KOPT-K1 (cell line): ENCODE results near the gene ATN1.

Experiments
- H3K27ac ChIP-seq: fragments of 200-600 bp; sonication (generic); 2 replicates; pipeline ENCODE4 v1.5.1; 2016; ENCODE audit warnings: antibody characterized with exemption, mild to moderate bottlenecking, low read depth, low read length; ENCODE audit not compliant: poor library complexity, severe bottlenecking
- H3K36me3 ChIP-seq: fragments of 200-600 bp; sonication (generic); 2 replicates; pipeline ENCODE4 v1.5.1; 2017; ENCODE audit warnings: antibody characterized with exemption, mild to moderate bottlenecking, low read length, moderate library complexity; ENCODE audit not compliant: insufficient read depth
- H3K9me3 ChIP-seq: fragments of 200-600 bp; sonication (generic); 2 replicates; pipeline ENCODE4 v1.5.1; 2017; ENCODE audit warnings: antibody characterized with exemption, low read length, mild to moderate bottlenecking; ENCODE audit not compliant: insufficient read depth, poor library complexity, severe bottlenecking

ATN1 gene

GRCh38 chr12:6915789-6916285, 11.9 kb upstream of the ATN1 start:
- Histone ChIP-seq H3K36me3 (peaks cover 45% of the 10 kb centered on the region), H3K27ac (no peak overlapping the region), H3K9me3 (no peaks in the 10 kb centered on the region)

- H3K36me3 ChIP-seq = peaks cover 53% of the 10 kb centered on the region
- H3K27ac ChIP-seq = no peak overlapping the region
- H3K9me3 ChIP-seq = no peaks in the 10 kb centered on the region
Observed at GRCh38 chr12:6916426-6917200, 11.1 kb upstream of the ATN1 start.

DNA sequence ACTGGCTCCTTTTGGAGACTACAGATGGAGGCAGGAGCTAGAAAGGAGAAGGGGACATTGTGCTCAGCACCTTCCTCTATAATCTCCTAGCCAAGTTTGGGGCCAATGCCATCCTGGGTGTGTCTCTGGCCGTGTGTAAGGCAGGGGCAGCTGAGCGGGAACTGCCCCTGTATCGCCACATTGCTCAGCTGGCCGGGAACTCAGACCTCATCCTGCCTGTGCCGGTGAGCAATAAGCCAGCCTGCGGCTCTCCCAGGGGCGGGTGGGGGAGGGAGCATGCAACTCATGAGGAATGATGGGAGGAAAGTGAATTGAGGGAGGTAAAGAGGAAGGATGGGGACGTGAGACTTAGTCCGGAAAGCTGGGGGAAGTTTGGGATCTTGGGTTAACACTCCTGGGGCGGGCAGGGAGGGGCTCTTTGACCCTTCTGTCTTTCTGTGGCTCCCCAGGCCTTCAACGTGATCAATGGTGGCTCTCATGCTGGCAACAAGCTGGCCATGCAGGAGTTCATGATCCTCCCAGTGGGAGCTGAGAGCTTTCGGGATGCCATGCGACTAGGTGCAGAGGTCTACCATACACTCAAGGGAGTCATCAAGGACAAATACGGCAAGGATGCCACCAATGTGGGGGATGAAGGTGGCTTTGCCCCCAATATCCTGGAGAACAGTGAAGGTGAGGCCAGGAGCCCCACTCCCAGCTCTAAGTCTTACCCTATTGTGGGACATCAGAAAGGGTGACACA, 10.1 kb upstream of the ATN1 start:
- Histone ChIP-seq H3K9me3 (no peaks in the 10 kb centered on the region), H3K36me3 (peaks cover 63% of the 10 kb centered on the region), H3K27ac (no peak overlapping the region)

- Histone ChIP-seq H3K36me3 (peaks cover 76% of the 10 kb centered on the region), H3K27ac (no peak overlapping the region), H3K9me3 (no peaks in the 10 kb centered on the region)
Observed at GRCh38 chr12:6919588-6919987, 8.2 kb upstream of the ATN1 start.

DNA sequence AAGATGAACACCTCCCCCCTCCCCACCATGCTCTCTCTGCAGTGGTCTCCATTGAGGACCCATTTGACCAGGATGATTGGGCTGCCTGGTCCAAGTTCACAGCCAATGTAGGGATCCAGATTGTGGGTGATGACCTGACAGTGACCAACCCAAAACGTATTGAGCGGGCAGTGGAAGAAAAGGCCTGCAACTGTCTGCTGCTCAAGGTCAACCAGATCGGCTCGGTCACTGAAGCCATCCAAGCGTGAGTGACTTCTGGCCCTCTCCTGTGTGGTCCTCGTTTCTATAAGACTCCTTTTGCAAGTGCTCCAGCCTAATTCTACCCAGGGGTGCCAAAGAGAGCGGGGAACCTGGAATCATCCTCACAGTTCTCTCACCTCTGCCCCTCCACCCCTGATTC, 6.2 kb upstream of the ATN1 start:
- Histone ChIP-seq H3K27ac (no peak overlapping the region), H3K36me3 (peaks cover 68% of the 10 kb centered on the region)

GRCh38 chr12:6921996-6922946, 5.5 kb upstream of the ATN1 start:
- H3K36me3 ChIP-seq = peaks cover 61% of the 10 kb centered on the region
- H3K27ac ChIP-seq = no peak overlapping the region

More for the DNA sequence above, 6.2 kb upstream of the ATN1 start:
- H3K9me3 ChIP-seq = no peaks in the 10 kb centered on the region

GRCh38 chr12:6923003-6923732, 4.6 kb upstream of the ATN1 start:
- no peaks in the 10 kb centered on the region for H3K9me3 ChIP-seq
- peaks cover 52% of the 10 kb centered on the region for H3K36me3 ChIP-seq
- no peak overlapping the region for H3K27ac ChIP-seq

More at GRCh38 chr12:6921996-6922946, 5.5 kb upstream of the ATN1 start:
- H3K9me3 ChIP-seq = no peaks in the 10 kb centered on the region

- Histone ChIP-seq H3K36me3 (peaks cover 48% of the 10 kb centered on the region), H3K27ac (no peak overlapping the region), H3K9me3 (no peaks in the 10 kb centered on the region)
Observed at GRCh38 chr12:6923851-6924250, 3.9 kb upstream of the ATN1 start.

GRCh38 chr12:6925239-6925539, 2.6 kb upstream of the ATN1 start:
- H3K27ac ChIP-seq = no peak overlapping the region
- no peaks in the 10 kb centered on the region for H3K9me3 ChIP-seq

DNA sequence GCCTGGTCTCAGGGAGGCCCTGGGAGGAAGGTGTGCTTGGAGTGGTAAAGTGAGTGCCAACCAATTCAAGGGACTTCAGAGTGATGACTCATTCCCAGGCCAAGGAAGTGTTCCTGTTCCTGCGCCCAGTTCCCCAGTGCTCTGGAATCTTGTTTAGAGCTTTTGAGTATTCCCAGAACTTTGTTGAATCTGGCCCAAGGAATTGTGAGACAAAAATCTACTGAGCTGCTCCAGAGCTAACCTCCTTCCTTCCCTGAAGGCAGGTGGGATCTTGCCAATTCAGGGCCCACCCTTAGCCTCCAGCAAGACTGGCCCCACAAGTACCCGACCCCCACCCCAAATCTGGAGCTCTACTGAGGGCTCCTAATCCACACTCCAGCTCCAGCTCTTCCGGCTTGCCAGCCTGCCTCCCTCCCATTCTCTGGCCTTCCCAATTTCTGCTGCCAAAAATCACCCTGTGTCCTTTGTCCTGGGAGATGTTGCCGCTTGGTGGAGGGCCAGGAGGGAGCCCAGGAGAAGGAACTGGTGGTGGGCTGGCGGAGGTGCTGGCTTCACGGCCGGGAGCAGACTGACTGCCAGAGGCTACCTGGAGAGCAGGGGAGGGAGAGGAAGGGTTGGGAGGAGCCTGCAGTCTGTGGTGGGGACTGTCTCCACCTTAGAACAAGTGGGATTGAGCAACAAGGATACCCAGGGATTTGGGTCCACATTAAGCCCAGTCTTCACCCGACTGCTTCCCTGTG, 2.0 kb upstream of the ATN1 start:
- peaks cover 33% of the 10 kb centered on the region for H3K36me3 ChIP-seq
- no peaks in the 10 kb centered on the region for H3K9me3 ChIP-seq
- H3K27ac ChIP-seq = no peak overlapping the region

More at GRCh38 chr12:6925239-6925539, 2.6 kb upstream of the ATN1 start:
- peaks cover 34% of the 10 kb centered on the region for H3K36me3 ChIP-seq

DNA sequence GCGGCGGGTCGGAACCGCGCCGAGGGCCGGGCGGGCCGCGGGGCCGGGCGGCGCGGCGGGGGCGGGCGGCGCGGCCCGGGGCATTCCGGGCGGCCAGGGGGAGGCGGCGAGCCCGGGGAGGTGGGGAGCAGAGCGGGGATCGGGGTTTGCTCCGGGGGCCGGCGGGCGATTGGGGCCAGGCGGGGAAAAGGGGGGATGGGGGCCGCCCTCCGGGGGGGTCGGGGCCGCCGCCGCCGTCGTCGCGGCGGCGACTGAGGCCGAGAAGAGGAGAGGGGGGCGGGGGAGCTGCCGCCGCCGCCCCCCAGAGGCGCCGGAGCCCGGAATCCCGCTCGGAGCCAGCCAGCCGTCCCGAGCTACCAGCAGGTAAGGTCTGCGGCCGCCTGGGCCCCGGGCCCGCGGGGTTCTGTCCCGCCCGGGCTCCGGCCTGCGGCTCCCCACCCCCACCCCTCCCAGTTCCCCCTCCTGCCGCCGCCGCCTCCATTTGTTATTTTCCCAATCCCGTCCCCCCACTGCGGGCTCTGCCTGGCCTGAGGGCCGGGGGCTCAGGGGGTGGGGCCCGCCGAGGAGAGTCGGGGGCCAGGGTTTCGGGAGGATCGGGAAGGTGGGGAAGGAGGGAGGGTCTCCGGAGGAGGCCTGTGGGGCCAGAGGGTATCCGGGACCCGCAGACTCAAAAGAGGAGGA, 403 bp downstream of the ATN1 start:
- Histone ChIP-seq H3K27ac (peak overlapping the region; percentile 49), H3K9me3 (no peaks in the 10 kb centered on the region), H3K36me3 (peaks cover 8% of the 10 kb centered on the region; the same call in 1 of the 2 replicates)

GRCh38 chr12:6928703-6929407, 1.1 kb downstream of the ATN1 start:
- Histone ChIP-seq H3K36me3 (peaks cover 6% of the 10 kb centered on the region), H3K27ac (peak overlapping the region; percentile 49), H3K9me3 (no peaks in the 10 kb centered on the region)
